ENCODE measurements around the gene TNFRSF18. TPM values are rescaled to one million over a fixed set of nuclear protein-coding genes. Genes with fewer than 3 reads are reported as not detected.

TNFRSF18 gene
- total and polyA plus RNA-seq, 3 donors from 2014 or later, result 0.67 TPM; not detected in 2

- DNase-seq, result no peak
- no peaks in the 10 kb centered on the region for H3K36me3 ChIP-seq (ENCODE audit: low read depth, missing control alignments)
- 82 to 85% methylated on average over 26 to 33 of the region's 33 CpGs for WGBS, 2 donors
These were observed 22.3 kb downstream of the TNFRSF18 start for GRCh38 chr1:1183833-1184775.

GRCh38 chr1:1183221-1183747 is 23.1 kb downstream of the TNFRSF18 start:
- DNase-seq, result no peak
- Histone ChIP-seq H3K4me3 (no peak overlapping the region), H3K4me1 (no peaks in the 10 kb centered on the region), H3K27ac (no peak overlapping the region), H3K36me3 (ENCODE audit: low read depth, missing control alignments) (no peaks in the 10 kb centered on the region), H3K9me3 (no peaks in the 10 kb centered on the region), H3K27me3 (no peaks in the 10 kb centered on the region)
- 59 to 73% methylated on average over 20 to 21 of the region's 21 CpGs for WGBS, 2 donors
- no peak for TF ChIP-seq CTCF (IDR thresholded peaks at IDR 0.05)
- TF ChIP-seq POLR2A (IDR thresholded peaks at IDR 0.05), result no peak
- intact Hi-C loops (cut with DNase I; ENCODE audit: low total_unique reads), result no loop called here

More at GRCh38 chr1:1183833-1184775, 22.3 kb downstream of the TNFRSF18 start:
- H3K4me3 ChIP-seq, result no peak overlapping the region
- H3K9me3 ChIP-seq, result no peaks in the 10 kb centered on the region
- no peak overlapping the region for H3K27ac ChIP-seq
- intact Hi-C loops (cut with DNase I; ENCODE audit: low total_unique reads), result no loop called here
- no peak for TF ChIP-seq POLR2A (IDR thresholded peaks at IDR 0.05)
- no peak for TF ChIP-seq CTCF (IDR thresholded peaks at IDR 0.05)
- H3K27me3 ChIP-seq, result no peaks in the 10 kb centered on the region
- no peaks in the 10 kb centered on the region for H3K4me1 ChIP-seq

- no peak overlapping the region for H3K27ac ChIP-seq
- WGBS, 2 donors, result 74 to 79% methylated on average over 19 to 39 of the region's 39 CpGs
- intact Hi-C loops (cut with DNase I; ENCODE audit: low total_unique reads), result no loop called here
These were observed 23.7 kb downstream of the TNFRSF18 start for GRCh38 chr1:1182491-1183220.

GRCh38 chr1:1181938-1182410 is 24.4 kb downstream of the TNFRSF18 start:
- intact Hi-C loops (cut with DNase I; ENCODE audit: low total_unique reads), result no loop called here
- H3K9me3 ChIP-seq, result no peaks in the 10 kb centered on the region
- H3K36me3 ChIP-seq (ENCODE audit: low read depth, missing control alignments), result no peaks in the 10 kb centered on the region
- WGBS, 2 donors, result 81 to 88% methylated on average over 7 to 21 of the region's 21 CpGs
- H3K27me3 ChIP-seq, result no peaks in the 10 kb centered on the region
- no peak overlapping the region for H3K4me3 ChIP-seq
- H3K4me1 ChIP-seq, result no peaks in the 10 kb centered on the region
- no peak for DNase-seq
- TF ChIP-seq CTCF (IDR thresholded peaks at IDR 0.05) (no peak), POLR2A (IDR thresholded peaks at IDR 0.05) (no peak)
- no peak overlapping the region for H3K27ac ChIP-seq

More at GRCh38 chr1:1182491-1183220, 23.7 kb downstream of the TNFRSF18 start:
- H3K9me3 ChIP-seq, result no peaks in the 10 kb centered on the region
- no peak overlapping the region for H3K4me3 ChIP-seq
- TF ChIP-seq CTCF (IDR thresholded peaks at IDR 0.05) (no peak), POLR2A (IDR thresholded peaks at IDR 0.05) (no peak)
- no peaks in the 10 kb centered on the region for H3K36me3 ChIP-seq (ENCODE audit: low read depth, missing control alignments)
- H3K4me1 ChIP-seq, result no peaks in the 10 kb centered on the region
- H3K27me3 ChIP-seq, result no peaks in the 10 kb centered on the region
- no peak for DNase-seq

All from testis (tissue), 3 donors.